Measurements from ENCODE around the gene STOML1.

The STOML1 gene

DNA sequence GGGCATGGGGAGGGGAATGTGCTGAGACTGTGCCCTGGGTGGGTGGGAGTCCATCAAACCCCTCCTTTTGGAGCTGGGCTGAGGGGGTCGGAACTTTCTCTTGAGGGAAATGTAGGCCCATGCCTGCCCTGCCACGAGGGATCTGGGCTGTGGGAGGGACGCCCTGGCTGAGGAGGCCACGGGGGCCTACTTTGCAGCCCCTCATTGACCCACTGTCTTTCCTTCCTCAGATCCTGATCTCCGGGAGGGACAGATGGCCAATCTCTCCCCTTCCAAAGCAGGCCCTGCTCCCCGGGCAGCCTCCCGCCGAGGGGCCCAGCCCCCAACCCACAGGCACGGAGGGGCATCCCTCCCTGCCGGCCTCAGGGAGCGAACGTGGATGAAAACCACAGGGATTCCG, 40.5 kb downstream of the STOML1 start:
- H3K9me3 ChIP-seq (ENCODE audit: low read depth, low read length): no peaks in the 10 kb centered on the region
- peak overlapping the region; percentile 45 for H3K4me3 ChIP-seq

DNA sequence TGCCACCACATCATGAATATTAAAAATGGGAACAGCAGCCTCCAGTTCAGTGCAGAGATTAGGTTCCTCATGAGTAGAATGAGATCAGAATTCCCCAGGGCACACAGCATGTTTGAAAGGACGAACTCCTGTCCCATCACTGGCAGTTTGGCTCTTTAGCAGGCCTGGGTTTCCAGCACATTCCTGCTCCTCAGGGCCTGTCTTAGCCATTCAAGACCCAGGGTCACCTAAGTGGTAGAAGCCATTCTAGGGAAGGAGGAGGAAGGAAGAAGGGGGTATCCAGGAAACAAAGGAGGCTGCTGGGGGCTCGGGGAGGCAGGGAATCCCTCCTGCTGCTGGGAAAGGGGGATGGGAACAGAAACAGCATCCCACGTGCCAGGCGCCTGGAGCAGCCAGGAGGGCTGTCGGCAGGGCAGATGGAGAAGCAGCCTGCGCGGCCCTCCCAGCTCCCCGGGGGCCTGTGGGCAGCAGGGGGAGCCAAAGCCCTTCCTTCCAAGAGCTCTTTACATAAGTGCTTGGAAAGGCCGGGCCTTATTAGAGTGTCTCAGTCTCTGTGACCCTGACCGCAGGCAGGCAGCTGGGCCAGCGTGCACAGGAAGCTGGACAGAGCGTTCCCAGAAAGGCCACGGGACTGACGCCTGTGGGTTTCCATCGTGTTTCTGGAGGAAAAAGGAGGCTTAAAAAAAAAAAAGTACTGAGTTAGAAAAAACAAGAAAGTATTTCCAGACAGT, 41.1 kb downstream of the STOML1 start:
- Histone ChIP-seq H3K36me3 (ENCODE audit: insufficient read depth, low read length) (no peaks in the 10 kb centered on the region), H3K27ac (peak overlapping the region; percentile 90), H3K9me3 (ENCODE audit: low read depth, low read length) (no peaks in the 10 kb centered on the region), H3K9ac (ENCODE audit: insufficient read length) (peak overlapping the region; percentile 67), H3K4me3 (peak overlapping the region; percentile 55)
- DNase-seq (ENCODE audit: low read depth, low spot score): peak; percentile 90
- TF ChIP-seq EZH2 (IDR thresholded peaks at IDR 0.05): no peak
- TF ChIP-seq POLR2AphosphoS5 (IDR thresholded peaks at IDR 0.05; ENCODE audit: borderline replicate concordance, low read depth, low read length): no peak
- TF ChIP-seq FOXP2 (optimal IDR thresholded peaks at IDR 0.05; ENCODE audit: control extremely low read depth, extremely low read length, insufficient read depth): no peak

More for the DNA sequence above, 40.5 kb downstream of the STOML1 start:
- H3K27ac ChIP-seq: peak overlapping the region; percentile 90
- no peaks in the 10 kb centered on the region for H3K36me3 ChIP-seq (ENCODE audit: insufficient read depth, low read length)
- TF ChIP-seq POLR2AphosphoS5 (IDR thresholded peaks at IDR 0.05; ENCODE audit: borderline replicate concordance, low read depth, low read length): no peak
- DNase-seq (ENCODE audit: low read depth, low spot score): no peak
- peak overlapping the region; percentile 67 for H3K9ac ChIP-seq (ENCODE audit: insufficient read length)

DNA sequence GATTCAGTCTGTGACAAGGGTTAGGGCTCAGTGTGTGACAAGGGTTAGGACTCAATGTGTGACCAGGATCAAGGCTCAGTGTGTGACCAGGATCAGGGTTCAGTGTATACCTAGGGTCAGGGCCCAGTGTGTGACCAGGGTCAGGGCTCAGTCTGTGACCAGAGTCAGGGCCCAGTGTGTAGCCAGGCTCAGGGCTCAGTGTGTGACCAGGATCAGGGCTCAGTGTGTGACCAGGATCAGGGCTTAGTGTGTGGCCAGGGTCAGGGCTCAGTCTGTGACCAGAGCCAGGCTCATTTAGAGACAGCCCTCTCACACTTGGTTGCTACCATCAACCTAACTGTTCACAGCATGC, 41.6 kb downstream of the STOML1 start:
- peak overlapping the region; percentile 90; the same call in 1 of the 2 replicates for H3K27ac ChIP-seq
- peak overlapping the region; percentile 55; the same call in 1 of the 2 replicates for H3K4me3 ChIP-seq
- DNase-seq (ENCODE audit: low read depth, low spot score): no peak
- TF ChIP-seq POLR2AphosphoS5 (IDR thresholded peaks at IDR 0.05; ENCODE audit: borderline replicate concordance, low read depth, low read length): no peak
- TF ChIP-seq FOXP2 (optimal IDR thresholded peaks at IDR 0.05; ENCODE audit: control extremely low read depth, extremely low read length, insufficient read depth): no peak
- no peak for TF ChIP-seq EZH2 (IDR thresholded peaks at IDR 0.05)
- no peaks in the 10 kb centered on the region for H3K36me3 ChIP-seq (ENCODE audit: insufficient read depth, low read length)
- no peak overlapping the region for H3K9ac ChIP-seq (ENCODE audit: insufficient read length)
- no peaks in the 10 kb centered on the region for H3K9me3 ChIP-seq (ENCODE audit: low read depth, low read length)

DNA sequence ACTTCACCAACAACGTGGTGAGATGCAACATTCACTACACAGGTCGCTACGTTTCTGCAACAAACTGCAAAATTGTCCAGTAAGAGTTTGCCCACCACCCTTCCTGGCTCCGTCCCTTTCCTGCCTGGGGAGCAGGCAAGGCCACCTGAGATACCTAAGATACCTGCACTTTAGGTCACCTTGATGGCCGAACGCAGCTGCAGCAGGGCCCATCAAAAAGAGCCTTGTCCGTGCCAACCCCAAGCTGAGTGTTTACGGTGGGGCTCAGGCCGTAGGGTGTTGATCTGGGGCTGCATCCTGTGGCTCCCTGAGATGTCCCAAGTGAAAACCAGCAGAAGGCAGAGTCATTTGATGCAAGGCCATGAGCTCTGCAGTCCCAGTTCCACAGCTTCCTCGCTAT, 42.6 kb downstream of the STOML1 start:
- TF ChIP-seq POLR2AphosphoS5 (IDR thresholded peaks at IDR 0.05; ENCODE audit: borderline replicate concordance, low read depth, low read length): no peak
- TF ChIP-seq EZH2 (IDR thresholded peaks at IDR 0.05): no peak
- TF ChIP-seq FOXP2 (optimal IDR thresholded peaks at IDR 0.05; ENCODE audit: control extremely low read depth, extremely low read length, insufficient read depth): no peak
- no peaks in the 10 kb centered on the region for H3K36me3 ChIP-seq (ENCODE audit: insufficient read depth, low read length)
- no peak overlapping the region for H3K4me3 ChIP-seq
- no peak overlapping the region for H3K9ac ChIP-seq (ENCODE audit: insufficient read length)
- no peaks in the 10 kb centered on the region for H3K9me3 ChIP-seq (ENCODE audit: low read depth, low read length)
- no peak for DNase-seq (ENCODE audit: low read depth, low spot score)
- no peak overlapping the region for H3K27ac ChIP-seq

DNA sequence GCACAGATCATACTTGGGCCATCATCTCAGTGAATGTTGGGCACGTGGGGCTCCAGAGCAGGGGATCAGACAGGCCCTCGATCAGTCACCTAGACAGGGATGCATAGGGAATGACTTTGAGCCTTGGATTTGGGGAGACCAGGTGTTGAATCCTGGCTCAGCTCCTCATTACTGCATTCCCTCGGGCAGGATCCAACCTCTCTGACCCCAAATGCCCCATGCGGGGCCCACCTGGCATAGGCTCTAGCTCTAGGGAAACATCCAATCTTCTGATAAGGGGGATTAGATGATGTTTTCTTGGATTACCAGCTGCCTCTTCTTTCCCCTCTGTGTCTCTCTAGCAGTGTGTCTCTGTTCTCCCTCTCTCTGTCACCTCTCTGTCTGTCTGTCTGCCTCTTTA, 43.1 kb downstream of the STOML1 start:
- Histone ChIP-seq H3K9me3 (ENCODE audit: low read depth, low read length) (no peaks in the 10 kb centered on the region), H3K9ac (ENCODE audit: insufficient read length) (no peak overlapping the region), H3K4me3 (no peak overlapping the region), H3K36me3 (ENCODE audit: insufficient read depth, low read length) (no peaks in the 10 kb centered on the region), H3K27ac (no peak overlapping the region)
- no peak for DNase-seq (ENCODE audit: low read depth, low spot score)
- no peak for TF ChIP-seq POLR2AphosphoS5 (IDR thresholded peaks at IDR 0.05; ENCODE audit: borderline replicate concordance, low read depth, low read length)
- no peak for TF ChIP-seq EZH2 (IDR thresholded peaks at IDR 0.05)
- TF ChIP-seq FOXP2 (optimal IDR thresholded peaks at IDR 0.05; ENCODE audit: control extremely low read depth, extremely low read length, insufficient read depth): no peak

DNA sequence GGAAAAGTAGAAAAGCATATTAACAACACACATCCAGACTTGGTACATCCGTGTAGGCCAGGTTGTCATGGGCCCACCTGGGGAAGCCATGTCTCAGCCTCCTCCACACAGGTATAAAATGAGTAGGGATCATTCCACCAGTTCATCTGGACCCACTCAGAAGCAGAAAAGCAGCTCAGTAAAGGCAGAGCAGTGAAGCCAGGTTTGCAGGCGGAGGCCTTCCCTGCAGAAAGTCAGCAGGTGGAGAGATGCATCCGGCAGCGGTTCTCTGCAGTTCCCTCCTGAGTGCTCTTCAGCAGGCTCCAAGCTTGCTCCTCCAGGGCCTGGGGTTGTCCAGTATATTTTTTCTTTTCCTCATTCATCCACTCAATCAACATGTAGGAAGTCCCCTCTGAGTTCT, 43.7 kb downstream of the STOML1 start:
- TF ChIP-seq FOXP2 (optimal IDR thresholded peaks at IDR 0.05; ENCODE audit: control extremely low read depth, extremely low read length, insufficient read depth) (no peak), POLR2AphosphoS5 (IDR thresholded peaks at IDR 0.05; ENCODE audit: borderline replicate concordance, low read depth, low read length) (no peak), EZH2 (IDR thresholded peaks at IDR 0.05) (no peak)
- Histone ChIP-seq H3K27ac (no peak overlapping the region), H3K9ac (ENCODE audit: insufficient read length) (no peak overlapping the region), H3K9me3 (ENCODE audit: low read depth, low read length) (no peaks in the 10 kb centered on the region), H3K4me3 (no peak overlapping the region), H3K36me3 (ENCODE audit: insufficient read depth, low read length) (no peaks in the 10 kb centered on the region)
- no peak for DNase-seq (ENCODE audit: low read depth, low spot score)

DNA sequence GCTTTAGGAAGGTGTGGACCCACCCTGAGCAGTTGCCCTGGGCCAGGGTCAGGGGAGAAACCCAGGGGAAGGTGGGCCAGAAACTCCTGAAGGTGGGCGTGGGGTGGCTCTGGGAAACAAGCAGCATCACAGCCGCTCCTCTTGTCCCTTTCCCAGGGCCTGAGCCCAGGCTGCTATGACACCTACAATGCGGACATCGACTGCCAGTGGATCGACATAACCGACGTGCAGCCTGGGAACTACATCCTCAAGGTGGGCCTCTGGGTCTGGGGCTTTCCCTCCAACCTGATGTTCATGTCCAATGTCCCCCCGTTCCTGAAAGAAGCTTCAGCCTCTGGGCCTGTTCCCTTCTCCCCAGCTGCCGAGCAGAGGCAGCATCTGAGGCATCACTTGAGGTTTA, 44.4 kb downstream of the STOML1 start:
- no peak for TF ChIP-seq EZH2 (IDR thresholded peaks at IDR 0.05)
- H3K36me3 ChIP-seq (ENCODE audit: insufficient read depth, low read length): no peaks in the 10 kb centered on the region

DNA sequence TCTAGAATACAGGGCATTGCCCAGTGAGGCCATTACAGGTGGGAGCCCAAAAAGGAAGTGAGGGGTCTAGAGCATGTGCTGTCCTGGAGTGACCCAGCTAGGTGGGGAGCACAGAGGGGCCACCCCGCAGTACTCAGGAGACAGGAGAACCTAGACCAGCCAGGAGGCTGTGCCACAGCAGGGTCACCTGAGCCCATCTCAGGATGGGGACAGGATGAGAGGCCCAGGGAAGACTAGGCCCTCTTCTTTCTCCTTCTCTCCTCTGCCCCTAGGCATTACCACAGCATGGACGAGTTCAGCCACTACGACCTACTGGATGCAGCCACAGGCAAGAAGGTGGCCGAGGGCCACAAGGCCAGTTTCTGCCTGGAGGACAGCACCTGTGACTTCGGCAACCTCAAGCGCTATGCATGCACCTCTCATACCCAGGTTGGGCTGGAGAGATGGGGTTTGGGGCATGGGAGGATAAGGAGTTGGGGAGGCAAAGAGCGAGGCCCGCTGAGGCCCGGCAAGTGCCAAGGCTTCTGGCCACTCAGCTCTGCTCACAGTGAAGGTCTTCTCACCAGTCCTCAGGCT, 45.2 kb downstream of the STOML1 start:
- H3K9ac ChIP-seq (ENCODE audit: insufficient read length): no peak overlapping the region
- H3K27ac ChIP-seq: no peak overlapping the region
- no peak for DNase-seq (ENCODE audit: low read depth, low spot score)
- H3K9me3 ChIP-seq (ENCODE audit: low read depth, low read length): no peaks in the 10 kb centered on the region
- H3K36me3 ChIP-seq (ENCODE audit: insufficient read depth, low read length): no peaks in the 10 kb centered on the region
- H3K4me3 ChIP-seq: no peak overlapping the region
- TF ChIP-seq POLR2AphosphoS5 (IDR thresholded peaks at IDR 0.05; ENCODE audit: borderline replicate concordance, low read depth, low read length): no peak
- no peak for TF ChIP-seq EZH2 (IDR thresholded peaks at IDR 0.05)
- no peak for TF ChIP-seq FOXP2 (optimal IDR thresholded peaks at IDR 0.05; ENCODE audit: control extremely low read depth, extremely low read length, insufficient read depth)

More for the DNA sequence above, 44.4 kb downstream of the STOML1 start:
- Histone ChIP-seq H3K9ac (ENCODE audit: insufficient read length) (no peak overlapping the region), H3K9me3 (ENCODE audit: low read depth, low read length) (no peaks in the 10 kb centered on the region), H3K27ac (no peak overlapping the region), H3K4me3 (no peak overlapping the region)
- DNase-seq (ENCODE audit: low read depth, low spot score): no peak

Data from SK-N-MC (cell line).